ENCODE results near the gene TIMM44.

The TIMM44 gene

DNA sequence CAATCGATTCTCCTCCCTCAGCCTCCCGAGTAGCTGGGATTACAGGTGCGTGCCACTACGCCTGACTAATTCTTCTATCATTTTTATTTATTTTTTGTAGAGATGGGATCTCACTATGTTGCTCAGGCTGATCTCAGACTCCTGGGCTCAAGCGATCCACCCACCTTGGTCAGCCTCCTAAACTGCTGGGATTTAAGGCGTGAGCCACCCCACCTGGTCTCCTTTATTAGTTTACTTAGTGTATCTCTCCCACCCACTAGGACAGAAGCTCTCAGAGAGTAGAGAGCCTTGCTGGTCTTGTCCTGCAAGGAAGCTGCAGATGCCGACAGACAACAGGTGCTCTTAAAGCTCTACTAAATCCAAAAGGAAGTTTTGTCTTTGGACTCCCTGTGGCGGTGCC is 57.6 kb downstream of the TIMM44 start:
- POLR2A ChIA-PET = no interaction called here
- no peak for DNase-seq (ENCODE audit: extremely low spot score)
- CTCF ChIA-PET = interaction anchor here (1.2 to 5.3 kb wide), 4 partner anchors 17 to 317 kb away, joined by 3 to 25 read pairs (median 4); partner anchors contain the start of gene MAP2K7
- TF ChIP-seq, protein P1, sequence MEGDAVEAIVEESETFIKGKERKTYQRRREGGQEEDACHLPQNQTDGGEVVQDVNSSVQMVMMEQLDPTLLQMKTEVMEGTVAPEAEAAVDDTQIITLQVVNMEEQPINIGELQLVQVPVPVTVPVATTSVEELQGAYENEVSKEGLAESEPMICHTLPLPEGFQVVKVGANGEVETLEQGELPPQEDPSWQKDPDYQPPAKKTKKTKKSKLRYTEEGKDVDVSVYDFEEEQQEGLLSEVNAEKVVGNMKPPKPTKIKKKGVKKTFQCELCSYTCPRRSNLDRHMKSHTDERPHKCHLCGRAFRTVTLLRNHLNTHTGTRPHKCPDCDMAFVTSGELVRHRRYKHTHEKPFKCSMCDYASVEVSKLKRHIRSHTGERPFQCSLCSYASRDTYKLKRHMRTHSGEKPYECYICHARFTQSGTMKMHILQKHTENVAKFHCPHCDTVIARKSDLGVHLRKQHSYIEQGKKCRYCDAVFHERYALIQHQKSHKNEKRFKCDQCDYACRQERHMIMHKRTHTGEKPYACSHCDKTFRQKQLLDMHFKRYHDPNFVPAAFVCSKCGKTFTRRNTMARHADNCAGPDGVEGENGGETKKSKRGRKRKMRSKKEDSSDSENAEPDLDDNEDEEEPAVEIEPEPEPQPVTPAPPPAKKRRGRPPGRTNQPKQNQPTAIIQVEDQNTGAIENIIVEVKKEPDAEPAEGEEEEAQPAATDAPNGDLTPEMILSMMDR (IDR thresholded peaks at IDR 0.05; ENCODE audit: control extremely low read depth, extremely low read depth, low read depth, missing control alignments) = no peak

DNA sequence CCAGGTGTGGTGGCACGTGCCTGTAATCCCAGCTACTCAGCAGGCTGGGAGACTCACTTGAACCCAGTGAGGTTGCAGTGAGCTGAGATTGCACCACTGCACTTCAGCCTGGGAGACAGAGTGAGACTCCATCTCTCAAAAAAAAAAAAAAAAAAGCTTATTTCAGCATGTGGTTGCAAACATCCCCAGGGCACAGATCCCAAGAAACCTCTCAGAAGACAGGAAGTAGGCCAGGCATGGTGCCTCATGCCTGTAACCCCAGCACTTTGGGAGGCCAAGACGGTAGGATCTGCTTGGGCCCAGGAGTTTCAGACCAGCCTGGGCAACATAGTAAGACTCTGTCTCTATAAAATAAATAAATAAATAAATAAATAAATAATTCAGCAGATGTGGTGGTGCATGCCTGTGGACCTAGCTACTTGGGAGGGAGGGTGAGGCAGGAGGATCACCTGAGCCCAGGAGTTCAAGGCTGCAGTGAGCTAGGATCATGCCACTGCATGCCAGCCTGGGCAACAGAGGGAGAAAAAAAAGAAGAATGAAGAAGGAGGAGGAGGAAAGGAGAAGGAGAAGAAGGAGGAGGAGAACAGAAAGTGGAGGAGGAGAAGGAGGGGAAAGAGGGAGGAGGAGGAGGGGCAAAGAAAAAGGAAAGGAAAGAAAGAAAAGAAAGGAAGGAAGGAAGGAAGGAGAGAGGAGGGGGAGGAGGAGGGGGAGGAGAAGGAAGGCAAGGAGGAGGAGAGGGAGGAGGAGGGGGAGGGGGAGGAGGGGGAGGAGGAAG is 59.5 kb downstream of the TIMM44 start:
- DNase-seq (ENCODE audit: extremely low spot score) = no peak
- POLR2A ChIA-PET = interaction anchor here (0.7 kb wide), 1 partner anchor 15 kb away, joined by 7 read pairs; no protein-coding TSS in a partner anchor
- CTCF ChIA-PET = interaction anchor here (5.3 kb wide), 1 partner anchor 15 kb away, joined by 25 read pairs; no protein-coding TSS in a partner anchor
- TF ChIP-seq, protein P1 (IDR thresholded peaks at IDR 0.05; ENCODE audit: control extremely low read depth, extremely low read depth, low read depth, missing control alignments) = no peak

DNA sequence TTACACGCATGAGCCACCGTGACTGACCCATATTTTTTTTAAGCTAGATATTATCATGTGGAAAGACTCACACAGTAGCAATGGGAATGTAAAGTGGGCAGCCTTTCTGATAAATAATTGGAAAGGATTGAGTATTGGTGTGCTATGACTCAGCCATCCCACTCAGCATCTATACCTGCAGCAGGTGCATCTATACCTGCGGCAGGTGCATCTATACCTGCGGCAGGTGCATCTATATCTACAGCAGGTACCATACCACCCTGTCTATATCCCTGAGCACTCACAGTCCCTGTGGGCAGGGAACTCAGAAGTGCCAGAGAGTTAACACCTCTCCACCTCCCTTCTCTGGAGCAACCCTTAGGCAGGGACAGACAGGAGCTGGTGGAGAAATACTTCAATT is 60.4 kb downstream of the TIMM44 start:
- POLR2A ChIA-PET = interaction anchor here (0.7 kb wide), 1 partner anchor 14 kb away, joined by 7 read pairs; no protein-coding TSS in a partner anchor
- TF ChIP-seq, protein P1 (IDR thresholded peaks at IDR 0.05; ENCODE audit: control extremely low read depth, extremely low read depth, low read depth, missing control alignments) = no peak
- DNase-seq (ENCODE audit: extremely low spot score) = no peak
- CTCF ChIA-PET = interaction anchor here (5.3 kb wide), 1 partner anchor 14 kb away, joined by 25 read pairs; no protein-coding TSS in a partner anchor

DNA sequence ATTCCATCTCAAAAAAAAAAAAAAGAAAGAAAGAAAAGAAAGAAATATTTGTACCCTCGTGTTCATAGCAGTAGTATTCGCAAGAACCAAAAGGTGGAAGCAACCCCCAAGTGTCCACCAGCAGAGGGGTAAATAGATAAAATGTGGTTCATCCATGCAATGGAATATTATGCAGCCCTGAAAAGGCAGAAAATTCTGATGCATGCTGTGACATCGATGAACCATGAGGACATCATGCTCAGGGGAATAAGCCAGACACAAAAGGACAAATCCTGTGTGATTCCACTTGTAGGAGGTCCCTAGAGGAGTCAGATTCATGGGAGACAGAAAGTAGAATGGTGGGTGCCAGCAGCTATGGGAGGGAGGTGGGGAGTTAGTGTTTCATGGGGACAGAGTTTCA is 61.6 kb downstream of the TIMM44 start:
- POLR2A ChIA-PET = no interaction called here
- CTCF ChIA-PET = interaction anchor here (0.8 to 5.3 kb wide), 6 partner anchors 10 to 313 kb away, joined by 3 to 25 read pairs (median 4); no protein-coding TSS in a partner anchor
- DNase-seq (ENCODE audit: extremely low spot score) = no peak
- TF ChIP-seq, protein P1 (IDR thresholded peaks at IDR 0.05; ENCODE audit: control extremely low read depth, extremely low read depth, low read depth, missing control alignments) = no peak

DNA sequence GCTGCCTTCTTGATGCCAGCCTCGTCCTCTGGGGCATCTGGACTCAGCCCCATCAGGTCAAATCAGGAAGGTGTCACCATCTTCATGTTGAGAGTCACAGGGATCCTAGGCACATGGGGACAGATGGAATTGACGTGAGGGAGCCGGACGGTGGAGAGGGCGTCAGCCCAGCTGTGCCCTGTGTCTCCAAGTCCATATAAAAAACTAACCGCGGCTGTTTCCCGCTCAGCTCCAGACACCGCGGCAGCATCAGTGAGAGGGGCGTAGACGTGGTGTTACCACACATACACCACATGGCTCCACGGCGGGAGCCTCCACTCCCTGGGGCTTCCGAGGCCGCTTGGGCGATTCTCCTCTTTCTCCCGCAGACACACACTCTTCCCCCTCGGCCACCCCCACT is 63.6 kb downstream of the TIMM44 start:
- ChIA-PET POLR2A (no interaction called here), CTCF (interaction anchor here (1.5 to 2.0 kb wide), 2 partner anchors 11 to 28 kb away, joined by 6 to 9 read pairs; no protein-coding TSS in a partner anchor)
- TF ChIP-seq, protein P1 (IDR thresholded peaks at IDR 0.05; ENCODE audit: control extremely low read depth, extremely low read depth, low read depth, missing control alignments) = no peak
- DNase-seq (ENCODE audit: extremely low spot score) = no peak

DNA sequence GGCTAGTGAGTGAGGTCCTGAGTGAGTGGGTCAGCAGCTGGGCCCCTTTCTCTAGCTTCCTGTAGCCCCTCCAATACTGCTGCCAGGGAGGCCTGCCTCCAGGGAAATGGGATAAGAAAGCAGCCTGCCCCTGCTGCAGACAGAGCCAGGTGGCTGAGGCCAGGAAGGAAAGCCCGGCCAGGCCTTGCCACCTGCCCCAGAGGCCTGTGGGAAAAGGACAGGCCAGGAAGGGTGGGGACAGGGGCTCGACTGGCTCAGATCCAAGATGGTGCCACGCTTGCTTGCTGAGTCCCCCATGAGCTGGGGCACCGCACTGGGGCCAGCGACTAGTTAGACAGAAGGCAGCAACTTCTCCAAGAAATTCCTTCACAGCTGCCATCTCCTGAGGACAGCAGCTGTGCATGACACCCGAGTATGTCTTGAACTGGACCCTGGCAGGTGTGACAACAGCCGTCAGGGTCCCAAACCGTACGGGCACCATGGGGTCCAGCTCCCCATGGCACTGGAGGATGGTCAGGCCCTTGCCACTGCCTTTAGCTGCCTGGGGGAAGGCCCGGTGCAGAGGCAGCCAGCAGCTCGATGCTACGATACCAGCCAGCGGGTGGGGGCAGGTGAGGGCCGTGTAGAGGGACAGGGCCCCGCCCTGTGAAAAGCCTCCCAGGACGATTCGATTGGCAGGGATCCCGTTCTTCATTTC is 64.2 kb downstream of the TIMM44 start:
- POLR2A ChIA-PET = no interaction called here
- CTCF ChIA-PET = interaction anchor here (1.5 to 2.0 kb wide), 2 partner anchors 10 to 27 kb away, joined by 6 to 9 read pairs; no protein-coding TSS in a partner anchor
- TF ChIP-seq, protein P1 (IDR thresholded peaks at IDR 0.05; ENCODE audit: control extremely low read depth, extremely low read depth, low read depth, missing control alignments) = no peak
- no peak for DNase-seq (ENCODE audit: extremely low spot score)
